Stomach (tissue), 9 donors: Measurements from ENCODE around the gene NUDT8. TPM values are rescaled to one million over a fixed set of nuclear protein-coding genes. Genes with fewer than 3 reads are reported as not detected.
"Not testable (repeated sequence)": the region's sequence is repeated elsewhere in the genome, so short reads cannot be mapped to it uniquely, and the experiment has no call there.

ENCODE experiments used
- DNase-seq, 2 donors: peaks; one replicate each; pipeline versions ENCODE4 v3.0.0 to v3.0.0-alpha.2; 2013 to 2019
- H3K27ac ChIP-seq, 5 donors: fragments of 200-600 bp in 4 of 5; sonication (generic) in 4 of 5; one replicate each; pipeline ENCODE4 v1.5.1; 2013 to 2019; ENCODE audit warnings: mild to moderate bottlenecking in 1 of 5, moderate library complexity in 1 of 5
- H3K27me3 ChIP-seq, 3 donors: fragments of 200-600 bp; sonication (generic); one replicate each; pipeline ENCODE4 v1.5.1; 2017 to 2019; ENCODE audit warnings: mixed run types in 1 of 3
- H3K36me3 ChIP-seq, 4 donors: fragments of 200-600 bp; sonication (generic); 1 replicate in 3 of 4; 2 replicates in 1 of 4; pipeline ENCODE4 v1.5.1; 2016 to 2019
- H3K4me1 ChIP-seq, 4 donors: fragments of 200-600 bp; sonication (generic); one replicate each; pipeline ENCODE4 v1.5.1; 2016 to 2019
- H3K4me3 ChIP-seq, 4 donors: fragments of 200-600 bp; sonication (generic) in 3 of 4; one replicate each; pipeline ENCODE4 v1.5.1; 2016 to 2019; ENCODE audit warnings: mild to moderate bottlenecking in 1 of 4
- H3K9me3 ChIP-seq, 4 donors: fragments of 200-600 bp; sonication (generic); one replicate each; pipeline ENCODE4 v1.5.1; 2016 to 2019
- CTCF ChIP-seq, 7 experiments: fragments of 450-650 bp in 4 of 7; fragments of 200-600 bp in 3 of 7; sonication (generic) in 3 of 7; IDR thresholded peaks; one replicate each; pipeline ENCODE4 v1.5.1; 2016 to 2019; ENCODE audit warnings: antibody characterized with exemption in 7 of 7, control low read depth in 2 of 7, mild to moderate bottlenecking in 1 of 7
- EP300 ChIP-seq: sonication (generic); formaldehyde crosslinking; IDR thresholded peaks from one replicate; pipeline ENCODE4 v1.6.1; 2017; ENCODE audit warnings: antibody characterized with exemption
- POLR2A ChIP-seq, 4 donors: fragments of 450-650 bp; IDR thresholded peaks; one replicate each; pipeline ENCODE4 v1.6.1; 2016; ENCODE audit warnings: antibody characterized with exemption in 4 of 4, control low read depth in 2 of 4, mild to moderate bottlenecking in 1 of 4, moderate library complexity in 1 of 4
- POLR2AphosphoS5 ChIP-seq, 3 donors: sonication (generic); formaldehyde crosslinking; IDR thresholded peaks; one replicate each; pipeline ENCODE4 v1.6.1; 2016; ENCODE audit warnings: antibody characterized with exemption in 3 of 3
- WGBS, 5 donors: extraction: QIAGEN DNeasy Blood & Tissue Kit in 3 of 5; methylation state at CpG; one replicate each; pipeline versions ENCODE4 v1.1.5 to v1.1.7; 2013 to 2018; 5-methylcytosine and 5-hydroxymethylcytosine counted together
- intact Hi-C: fragments of 100-400 bp; cut with DNase I; formaldehyde crosslinking; loops from one replicate; pipeline ENCODE4 v1.15.1; 2023; ENCODE audit warnings: low total_unique reads
- polyA plus RNA-seq, 3 donors: library from polyadenylated mRNA; stranded (reverse); fragments of 200-250 nt; gene quantifications; one replicate each; pipeline ENCODE4 v1.2.3, GENCODE V29; 2013
- total RNA-seq, 5 donors: library from RNA; depleted of rRNA; stranded (reverse); fragments of >200 nt; gene quantifications; one replicate each; pipeline versions ENCODE4 v1.1.0 to v1.2.3, GENCODE V29; 2014 to 2016
- donor health status: healthy with polysubstance abuse.
- donor health status: Bipolar disorder and iron deficiency.
- donor health status: healthy.

The NUDT8 gene
- total and polyA plus RNA-seq, 8 donors = 4.6 to 333 (median 17.3) TPM; not detected in 2

GRCh38 chr11:67638535-67639437, 9.0 kb upstream of the NUDT8 start:
- H3K27me3 ChIP-seq = peaks cover 0 to 28% (median 6%) of the 10 kb centered on the region in 3 donors
- no peak overlapping the region for H3K27ac ChIP-seq
- no peak overlapping the region for H3K4me3 ChIP-seq
- 85 to 94% (median 89%) methylated on average over 9 to 24 of the region's 24 CpGs for WGBS, 5 donors
- peaks cover 0 to 11% (median 2%) of the 10 kb centered on the region in 4 donors for H3K4me1 ChIP-seq
- no peaks in the 10 kb centered on the region for H3K36me3 ChIP-seq
- no peak for DNase-seq
- intact Hi-C loops = no loop called here
- H3K9me3 ChIP-seq = no peaks in the 10 kb centered on the region
- TF ChIP-seq CTCF (IDR thresholded peaks at IDR 0.05) (no peak), POLR2A (IDR thresholded peaks at IDR 0.05) (no peak), EP300 (no peak), POLR2AphosphoS5 (IDR thresholded peaks at IDR 0.05) (no peak)

GRCh38 chr11:67637441-67637840, 7.7 kb upstream of the NUDT8 start:
- H3K4me3 ChIP-seq, H3K36me3 ChIP-seq, intact Hi-C loops, DNase-seq, H3K9me3 ChIP-seq: not testable (repeated sequence)
- H3K27me3 ChIP-seq = peaks cover 0 to 28% (median 6%) of the 10 kb centered on the region in 3 donors
- peak overlapping the region in 2 of 5 donors; percentile 19 to 50 for H3K27ac ChIP-seq
- WGBS, 5 donors = 53 to 73% (median 61%) methylated on average over 3 of the region's 3 CpGs
- H3K4me1 ChIP-seq = peaks cover 0 to 24% (median 11%) of the 10 kb centered on the region in 4 donors

- Histone ChIP-seq H3K36me3 (no peaks in the 10 kb centered on the region), H3K27me3 (peaks cover 0 to 28% (median 6%) of the 10 kb centered on the region in 3 donors), H3K9me3 (no peaks in the 10 kb centered on the region), H3K27ac (peak overlapping the region in 2 of 5 donors; percentile 19 to 50), H3K4me3 (no peak overlapping the region), H3K4me1 (peaks cover 0 to 28% (median 16%) of the 10 kb centered on the region in 4 donors)
- TF ChIP-seq POLR2A (IDR thresholded peaks at IDR 0.05) (no peak), POLR2AphosphoS5 (IDR thresholded peaks at IDR 0.05) (no peak), CTCF (IDR thresholded peaks at IDR 0.05) (no peak)
- intact Hi-C loops = no loop called here
- 76 to 83% (median 82%) methylated on average over 6 of the region's 6 CpGs for WGBS, 5 donors
- DNase-seq = no peak
Measured at GRCh38 chr11:67636962-67637361, 7.2 kb upstream of the NUDT8 start.

GRCh38 chr11:67635231-67635521, 5.4 kb upstream of the NUDT8 start:
- Histone ChIP-seq H3K36me3 (no peaks in the 10 kb centered on the region), H3K27ac (no peak overlapping the region), H3K27me3 (peaks cover 0 to 12% (median 2%) of the 10 kb centered on the region in 3 donors), H3K4me1 (peaks cover 9 to 43% (median 32%) of the 10 kb centered on the region in 4 donors), H3K4me3 (no peak overlapping the region), H3K9me3 (no peaks in the 10 kb centered on the region)
- intact Hi-C loops = no loop called here
- WGBS, 5 donors = 76 to 90% (median 87%) methylated on average over 4 of the region's 4 CpGs
- TF ChIP-seq POLR2AphosphoS5 (IDR thresholded peaks at IDR 0.05) (no peak), POLR2A (IDR thresholded peaks at IDR 0.05) (no peak), CTCF (IDR thresholded peaks at IDR 0.05) (no peak), EP300 (no peak)
- no peak for DNase-seq
